HepG2 (cell line): ENCODE data around the gene RAB3D. TPM values are rescaled to one million over a fixed set of nuclear protein-coding genes. Genes with fewer than 3 reads are reported as not detected.

Experiments
- ATF7-NPFF ChIP-seq: sonication (generic); formaldehyde crosslinking; IDR thresholded peaks from 2 replicates; pipeline ENCODE4 v1.8.1; 2023; ENCODE audit warnings: mild to moderate bottlenecking, low read depth, missing genetic modification reagents, moderate library complexity
- BRD4 ChIP-seq: sonication (generic); formaldehyde crosslinking; IDR thresholded peaks from 2 replicates; pipeline ENCODE4 v1.4.0; 2020; ENCODE audit warnings: missing genetic modification reagents
- CEBPB ChIP-seq: IDR thresholded peaks from 2 replicates; pipeline ENCODE4 v1.6.1; 2011; ENCODE audit warnings: low read depth, low read length, improper control_type of control experiment, borderline replicate concordance
- DNMT1 ChIP-seq: sonication (generic); formaldehyde crosslinking; IDR thresholded peaks from 2 replicates; pipeline ENCODE4 v1.5.1; 2020; ENCODE audit warnings: mild to moderate bottlenecking, missing genetic modification reagents
- FOXK1 ChIP-seq: sonication (generic); formaldehyde crosslinking; IDR thresholded peaks from 2 replicates; pipeline ENCODE4 v1.4.0; 2020; ENCODE audit warnings: low read depth, missing genetic modification reagents, borderline replicate concordance
- GPBP1L1 ChIP-seq: sonication (generic); formaldehyde crosslinking; IDR thresholded peaks from 2 replicates; pipeline ENCODE4 v1.5.0; 2020; ENCODE audit warnings: mild to moderate bottlenecking, missing genetic modification reagents
- GTF2F1 ChIP-seq: fragments of 150-350 bp; IDR thresholded peaks from 2 replicates; pipeline ENCODE4 v1.6.1; 2014; ENCODE audit warnings: low read length
- HDAC6 ChIP-seq: fragments of 200-600 bp; sonication (generic); IDR thresholded peaks from 2 replicates; pipeline ENCODE4 v1.7.0; 2017; ENCODE audit warnings: mild to moderate bottlenecking, antibody characterized with exemption, low read length, low read depth
- HOXA7 ChIP-seq: sonication (generic); formaldehyde crosslinking; IDR thresholded peaks from 2 replicates; pipeline ENCODE4 v1.8.1; 2022; ENCODE audit warnings: mild to moderate bottlenecking, missing genetic modification reagents, moderate library complexity
- KDM4B ChIP-seq: sonication (generic); formaldehyde crosslinking; IDR thresholded peaks from 2 replicates; pipeline ENCODE4 v1.4.0; 2020; ENCODE audit warnings: missing genetic modification reagents
- MNT ChIP-seq: fragments of 450-650 bp; IDR thresholded peaks from 2 replicates; pipeline ENCODE4 v1.6.1; 2016
- MZF1 ChIP-seq: sonication (generic); formaldehyde crosslinking; IDR thresholded peaks from 2 replicates; pipeline ENCODE4 v1.8.1; 2023; ENCODE audit warnings: mild to moderate bottlenecking, missing genetic modification reagents, borderline replicate concordance
- NCOA5 ChIP-seq: sonication (generic); formaldehyde crosslinking; IDR thresholded peaks from 2 replicates; pipeline ENCODE4 v1.4.0; 2020; ENCODE audit warnings: missing genetic modification reagents
- NFYB ChIP-seq: sonication (generic); formaldehyde crosslinking; IDR thresholded peaks from 2 replicates; pipeline ENCODE4 v1.4.0; 2020; ENCODE audit warnings: missing genetic modification reagents
- PATZ1 ChIP-seq: sonication (generic); formaldehyde crosslinking; IDR thresholded peaks from 2 replicates; pipeline ENCODE4 v1.4.0; 2020; ENCODE audit warnings: missing genetic modification reagents
- PAX8 ChIP-seq: sonication (generic); formaldehyde crosslinking; IDR thresholded peaks from 2 replicates; pipeline ENCODE4 v1.8.0; 2022; ENCODE audit warnings: mild to moderate bottlenecking, missing genetic modification reagents, borderline replicate concordance
- PRMT3 ChIP-seq: sonication (generic); formaldehyde crosslinking; IDR thresholded peaks from 2 replicates; pipeline ENCODE4 v1.8.1; 2022; ENCODE audit warnings: low read depth, mild to moderate bottlenecking, moderate library complexity, missing genetic modification reagents, borderline replicate concordance
- SETDB1 ChIP-seq: sonication (generic); formaldehyde crosslinking; IDR thresholded peaks from 2 replicates; pipeline ENCODE4 v1.5.1; 2020; ENCODE audit warnings: missing genetic modification reagents, mild to moderate bottlenecking, borderline replicate concordance
- SP4 ChIP-seq: sonication (generic); formaldehyde crosslinking; IDR thresholded peaks from 2 replicates; pipeline ENCODE4 v1.8.1; 2023; ENCODE audit warnings: mild to moderate bottlenecking, missing genetic modification reagents
- U2AF2 ChIP-seq: fragments of 200-400 bp; formaldehyde crosslinking; IDR thresholded peaks from 2 replicates; pipeline ENCODE4 v1.6.1; 2017; ENCODE audit warnings: low read depth, mild to moderate bottlenecking, low read length
- ZMYM2 ChIP-seq: sonication (generic); formaldehyde crosslinking; IDR thresholded peaks from 2 replicates; pipeline ENCODE4 v1.8.0; 2022; ENCODE audit warnings: mild to moderate bottlenecking, missing genetic modification reagents
- ZNF10 ChIP-seq: sonication (generic); formaldehyde crosslinking; IDR thresholded peaks from 2 replicates; pipeline ENCODE4 v1.4.0; 2020; ENCODE audit warnings: mild to moderate bottlenecking, low read depth, missing genetic modification reagents, borderline replicate concordance
- ZNF670 ChIP-seq: sonication (generic); formaldehyde crosslinking; IDR thresholded peaks from 2 replicates; pipeline ENCODE4 v1.8.0; 2022; ENCODE audit warnings: mild to moderate bottlenecking, missing genetic modification reagents, borderline replicate concordance
- ZNF790 ChIP-seq: sonication (generic); formaldehyde crosslinking; IDR thresholded peaks from 2 replicates; pipeline ENCODE4 v1.8.0; 2022; ENCODE audit warnings: missing genetic modification reagents, mild to moderate bottlenecking, borderline replicate concordance
- ZNF879 ChIP-seq: sonication (generic); formaldehyde crosslinking; IDR thresholded peaks from 2 replicates; pipeline ENCODE4 v1.8.1; 2023; ENCODE audit warnings: missing genetic modification reagents
- polyA plus RNA-seq, 8 experiments: library from polyadenylated mRNA; depleted of rRNA in 3 of 8; stranded (reverse) in 7 of 8; unstranded in 1 of 8; fragments of >200 nt; fragmentation: Illumina TruSeq in 4 of 8; extraction: Trizol in 4 of 8; gene quantifications; 2 replicates each; pipeline versions ENCODE4 v1.2.1 to v1.2.3, GENCODE V29; 2011 to 2016; ENCODE audit warnings: low read depth in 4 of 8, missing spikeins in 1 of 8, mixed read lengths in 1 of 8; ENCODE audit not compliant: insufficient read depth in 1 of 8
- total RNA-seq, 5 experiments: library from RNA; depleted of rRNA; stranded (reverse); fragments of >200 nt; fragmentation: Illumina TruSeq; extraction: Trizol; gene quantifications; 2 replicates each; pipeline ENCODE4 v1.2.3, GENCODE V29; 2016; ENCODE audit warnings: low read depth in 1 of 5
- TF ChIP-seq, protein P1 (sequence below): sonication (generic); formaldehyde crosslinking; IDR thresholded peaks from 2 replicates; pipeline ENCODE4 v1.8.0; 2022; ENCODE audit warnings: mild to moderate bottlenecking, missing genetic modification reagents, moderate library complexity

Gene RAB3D
- total and polyA plus RNA-seq, 2 of the 13 experiments (the other 11 are each of a cell fraction or from before 2014, with no cell fraction given): 2.0 to 16.1 TPM

DNA sequence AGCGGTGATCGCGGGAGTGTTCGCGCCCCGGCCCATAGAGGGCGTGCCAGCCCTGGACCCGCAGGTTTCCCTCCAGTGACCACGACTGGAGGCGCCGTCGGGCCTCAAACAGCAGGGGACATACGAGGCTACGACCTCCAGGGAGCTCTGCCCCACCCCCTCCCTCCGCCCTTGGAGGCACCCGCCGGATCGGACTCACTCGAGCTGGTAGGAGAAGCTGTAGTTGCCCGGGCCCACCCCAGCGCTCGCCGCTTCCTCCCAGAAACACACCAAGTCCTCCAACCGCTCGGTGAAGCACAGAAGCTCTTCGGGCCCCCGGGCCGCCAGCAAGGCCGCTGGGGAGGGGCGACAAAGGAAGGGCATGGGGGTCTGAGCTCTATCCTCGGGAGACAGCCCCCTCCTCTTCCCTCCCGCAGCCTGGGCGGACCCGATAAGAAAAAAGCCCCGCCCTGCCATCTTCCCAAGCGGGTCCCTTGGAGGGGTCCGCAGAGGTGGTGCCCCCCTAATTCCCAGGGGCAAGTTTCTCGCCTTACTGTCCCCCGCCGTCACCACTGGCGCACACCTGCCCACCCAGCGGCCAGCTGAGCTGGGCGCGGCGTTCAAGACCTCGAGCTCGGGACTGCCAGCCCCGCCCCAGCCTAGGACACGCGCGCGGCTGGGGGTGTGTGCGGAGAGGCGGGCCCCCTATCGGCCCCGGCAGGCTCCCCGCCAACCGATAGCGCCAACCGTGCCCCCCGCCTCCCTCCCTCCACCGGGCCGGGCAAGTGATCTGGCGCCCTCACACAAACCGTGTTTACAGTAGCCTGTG is 43.6 kb upstream of the RAB3D start (continued):
- no peak for TF ChIP-seq PRMT3 (CRISPR knock-in tag)
- no peak for TF ChIP-seq GPBP1L1
- no peak for TF ChIP-seq PAX8 (CRISPR knock-in tag)
- peak; percentile 71; the same call in 1 of the 2 replicates for TF ChIP-seq ZNF790
- TF ChIP-seq MNT: no peak
- no peak for TF ChIP-seq ZNF10
- 0 out of 2 replicates have a peak, but pooled peaks have one; percentile 36 for TF ChIP-seq ATF7-NPFF
- TF ChIP-seq ZNF879 (CRISPR knock-in tag): no peak
- no peak for TF ChIP-seq HDAC6
- TF ChIP-seq CEBPB: no peak
- peak; percentile 10; the same call in 1 of the 2 replicates for TF ChIP-seq SP4
- TF ChIP-seq SETDB1 (CRISPR knock-in tag): no peak
- no peak for TF ChIP-seq FOXK1 (CRISPR knock-in tag)
- TF ChIP-seq HOXA7: no peak
- TF ChIP-seq PATZ1 (CRISPR knock-in tag): peak; percentile 72
- TF ChIP-seq ZMYM2: peak; percentile 99
- TF ChIP-seq, protein P1, sequence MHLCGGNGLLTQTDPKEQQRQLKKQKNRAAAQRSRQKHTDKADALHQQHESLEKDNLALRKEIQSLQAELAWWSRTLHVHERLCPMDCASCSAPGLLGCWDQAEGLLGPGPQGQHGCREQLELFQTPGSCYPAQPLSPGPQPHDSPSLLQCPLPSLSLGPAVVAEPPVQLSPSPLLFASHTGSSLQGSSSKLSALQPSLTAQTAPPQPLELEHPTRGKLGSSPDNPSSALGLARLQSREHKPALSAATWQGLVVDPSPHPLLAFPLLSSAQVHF (CRISPR knock-in tag): no peak
- TF ChIP-seq NFYB (CRISPR knock-in tag): no peak
- TF ChIP-seq KDM4B (CRISPR knock-in tag): no peak
- no peak for TF ChIP-seq MZF1 (CRISPR knock-in tag)
- no peak for TF ChIP-seq U2AF2
- TF ChIP-seq NCOA5 (CRISPR knock-in tag): no peak
- peak; percentile 60; the same call in 1 of the 2 replicates for TF ChIP-seq BRD4 (CRISPR knock-in tag)
- no peak for TF ChIP-seq DNMT1
- no peak for TF ChIP-seq ZNF670
- TF ChIP-seq GTF2F1: no peak
